HG03342 (cell line): ENCODE data around the gene HFE.

ENCODE experiments used
- ATAC-seq: cut with Tn5 transposase; IDR thresholded peaks from one replicate; pipeline ENCODE4 v1.9.1; 2021; ENCODE audit warnings: mild to moderate bottlenecking, moderate library complexity; ENCODE audit not compliant: unreplicated experiment

Gene HFE

GRCh38 chr6:26130581-26131249 lies 43.5 kb downstream of the HFE start:
- no peak for ATAC-seq

GRCh38 chr6:26131618-26132017 lies 44.4 kb downstream of the HFE start:
- ATAC-seq, result no peak

GRCh38 chr6:26133730-26134129 lies 46.5 kb downstream of the HFE start:
- ATAC-seq, result no peak

- no peak for ATAC-seq
Observed at GRCh38 chr6:26136321-26136720, 49.1 kb downstream of the HFE start.

GRCh38 chr6:26140254-26140966 lies 53.2 kb downstream of the HFE start:
- no peak for ATAC-seq

- no peak for ATAC-seq
Observed at GRCh38 chr6:26140967-26141294, 53.7 kb downstream of the HFE start.

- no peak for ATAC-seq
Observed at GRCh38 chr6:26141378-26141904, 54.2 kb downstream of the HFE start.

GRCh38 chr6:26142026-26142425 lies 54.8 kb downstream of the HFE start:
- ATAC-seq, result no peak
